K562 (cell line): Measurements from ENCODE around the gene SAMD10.

ENCODE experiments used
- MTF1 ChIP-seq: fragments of 250-450 bp; sonication (Bioruptor Pico); IDR thresholded peaks from 2 replicates; pipeline ENCODE4 v1.9.0; 2021; ENCODE audit warnings: moderate library complexity, mild to moderate bottlenecking, inconsistent platforms, borderline replicate concordance
- ZBTB43 ChIP-seq: sonication (generic); formaldehyde crosslinking; IDR thresholded peaks from 2 replicates; pipeline ENCODE4 v1.8.0; 2023; ENCODE audit warnings: mild to moderate bottlenecking, missing genetic modification reagents

GRCh38 chr20:63952769-63953168, 26.7 kb downstream of the SAMD10 start:
- TF ChIP-seq MTF1 (CRISPR knock-in tag) (no peak), ZBTB43 (CRISPR knock-in tag) (no peak)
